Activated CD8-positive, alpha-beta T cell treated with anti-CD3 and anti-CD28 coated beads for 36 hours (primary cell): ENCODE measurements around the gene LRRC2. TPM values are rescaled to one million over a fixed set of nuclear protein-coding genes. Genes with fewer than 3 reads are reported as not detected.

ENCODE experiments used
- ATAC-seq: fragments of 200-7000 bp; cut with Tn5 transposase; one replicate; pipeline ENCODE4 v1.10.0; 2021; ENCODE audit warnings: mild to moderate bottlenecking, moderate library complexity
- CTCF ChIA-PET: fragments of 350-600 bp; sonication (Branson Sonifier 250); formaldehyde crosslinking; loops from one replicate; lab custom pipeline; 2021; ENCODE audit warnings: antibody characterized with exemption; lab: Charles Lee
- POLR2A ChIA-PET: fragments of 350-600 bp; sonication (Branson Sonifier 250); formaldehyde crosslinking; loops from one replicate; lab custom pipeline; 2021; ENCODE audit warnings: antibody characterized with exemption; lab: Charles Lee
- DNase-seq: peaks from one replicate; pipeline ENCODE4 v3.0.0-alpha.2; 2020
- H3K27ac Mint-ChIP-seq: one replicate; pipeline ENCODE4 v1.8.0; 2021; ENCODE audit warnings: mild to moderate bottlenecking, mixed read lengths
- H3K27me3 Mint-ChIP-seq: one replicate; pipeline ENCODE4 v1.8.0; 2021; ENCODE audit warnings: mixed read lengths
- H3K36me3 Mint-ChIP-seq: one replicate; pipeline ENCODE4 v1.8.0; 2021; ENCODE audit warnings: low read depth, mixed read lengths
- H3K4me1 Mint-ChIP-seq: one replicate; pipeline ENCODE4 v1.8.0; 2021; ENCODE audit warnings: low read depth, mixed read lengths
- H3K4me3 Mint-ChIP-seq: one replicate; pipeline ENCODE4 v1.8.0; 2021; ENCODE audit warnings: mild to moderate bottlenecking, moderate library complexity, mixed read lengths
- H3K9me3 Mint-ChIP-seq: one replicate; pipeline ENCODE4 v1.8.0; 2021; ENCODE audit warnings: mixed read lengths
- intact Hi-C: fragments of 100-400 bp; cut with micrococcal nuclease; formaldehyde crosslinking; loops from one replicate; pipeline ENCODE4 v1.10.0; 2022
- total RNA-seq, 2 experiments: library from RNA; stranded (reverse); gene quantifications; one replicate each; pipeline ENCODE4 v1.2.3, GENCODE V29; 2021
- TF ChIP-seq, protein P1 (sequence below): fragments of 200-600 bp; IDR thresholded peaks from one replicate; pipeline ENCODE4 v1.8.0; 2022; ENCODE audit warnings: antibody characterized with exemption, mild to moderate bottlenecking

Gene LRRC2
- total RNA-seq, 2 experiments from 2014 or later: not detected

DNA sequence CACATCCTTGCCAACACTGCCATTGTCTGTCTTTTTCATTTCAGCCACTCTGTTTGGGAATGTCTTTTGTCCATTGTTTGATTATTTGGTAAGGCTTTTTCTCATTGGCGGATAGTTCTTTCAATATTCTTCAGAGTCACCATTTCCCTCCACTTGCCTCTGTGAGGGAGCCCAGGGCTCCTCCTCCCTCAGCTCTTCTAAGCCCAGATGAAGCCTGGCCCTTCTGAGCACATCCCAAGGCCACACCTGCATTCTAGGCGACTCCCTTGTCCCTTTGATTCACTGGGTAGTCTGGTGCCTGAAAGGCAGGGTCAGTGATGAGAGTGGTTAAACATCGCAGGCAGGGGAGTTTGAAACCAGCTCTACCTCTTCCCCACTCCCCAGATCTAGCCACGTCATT, 89.0 kb downstream of the LRRC2 start:
- Mint-ChIP-seq H3K27me3 (peaks cover 15% of the 10 kb centered on the region), H3K4me1 (no peaks in the 10 kb centered on the region), H3K9me3 (peaks cover 11% of the 10 kb centered on the region), H3K36me3 (no peaks in the 10 kb centered on the region), H3K27ac (no peak overlapping the region), H3K4me3 (no peak overlapping the region)
- ATAC-seq: no peak
- no peak for DNase-seq
- ChIA-PET POLR2A (no interaction called here), CTCF (interaction anchor here (0.8 to 5.4 kb wide), 4 partner anchors 12 to 153 kb away, joined by 3 to 47 read pairs (median 4); no protein-coding TSS in a partner anchor)
- TF ChIP-seq, protein P1, sequence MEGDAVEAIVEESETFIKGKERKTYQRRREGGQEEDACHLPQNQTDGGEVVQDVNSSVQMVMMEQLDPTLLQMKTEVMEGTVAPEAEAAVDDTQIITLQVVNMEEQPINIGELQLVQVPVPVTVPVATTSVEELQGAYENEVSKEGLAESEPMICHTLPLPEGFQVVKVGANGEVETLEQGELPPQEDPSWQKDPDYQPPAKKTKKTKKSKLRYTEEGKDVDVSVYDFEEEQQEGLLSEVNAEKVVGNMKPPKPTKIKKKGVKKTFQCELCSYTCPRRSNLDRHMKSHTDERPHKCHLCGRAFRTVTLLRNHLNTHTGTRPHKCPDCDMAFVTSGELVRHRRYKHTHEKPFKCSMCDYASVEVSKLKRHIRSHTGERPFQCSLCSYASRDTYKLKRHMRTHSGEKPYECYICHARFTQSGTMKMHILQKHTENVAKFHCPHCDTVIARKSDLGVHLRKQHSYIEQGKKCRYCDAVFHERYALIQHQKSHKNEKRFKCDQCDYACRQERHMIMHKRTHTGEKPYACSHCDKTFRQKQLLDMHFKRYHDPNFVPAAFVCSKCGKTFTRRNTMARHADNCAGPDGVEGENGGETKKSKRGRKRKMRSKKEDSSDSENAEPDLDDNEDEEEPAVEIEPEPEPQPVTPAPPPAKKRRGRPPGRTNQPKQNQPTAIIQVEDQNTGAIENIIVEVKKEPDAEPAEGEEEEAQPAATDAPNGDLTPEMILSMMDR: no peak
- intact Hi-C loops: no loop called here

DNA sequence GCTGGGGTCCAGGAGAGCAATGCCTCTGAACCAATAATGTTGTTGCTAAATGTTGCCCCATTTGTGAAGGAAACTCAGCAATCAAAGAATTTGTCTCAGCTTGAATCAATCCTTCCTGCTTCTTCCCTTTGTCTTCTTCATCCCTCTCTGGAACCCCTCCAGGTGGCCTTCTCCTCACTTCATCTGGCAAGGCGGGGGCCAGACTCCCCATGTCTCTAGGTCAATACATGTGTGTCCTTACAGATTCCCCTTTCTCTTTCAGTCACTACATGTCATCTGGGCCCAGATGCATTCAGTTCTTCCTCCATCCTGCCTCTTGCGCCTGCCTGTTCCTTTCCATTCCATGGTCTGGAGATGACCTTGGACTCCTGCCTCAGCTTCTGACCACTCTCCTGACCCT, 93.4 kb downstream of the LRRC2 start:
- POLR2A ChIA-PET: no interaction called here
- Mint-ChIP-seq H3K27me3 (peaks cover 11% of the 10 kb centered on the region), H3K36me3 (no peaks in the 10 kb centered on the region), H3K4me3 (no peak overlapping the region), H3K27ac (no peak overlapping the region), H3K9me3 (peaks cover 11% of the 10 kb centered on the region), H3K4me1 (no peaks in the 10 kb centered on the region)
- intact Hi-C loops: no loop called here
- ATAC-seq (no peak), DNase-seq (no peak)
- TF ChIP-seq, protein P1: no peak
- CTCF ChIA-PET: interaction anchor here (0.6 to 2.4 kb wide), 2 partner anchors 16 to 86 kb away, joined by 3 to 8 read pairs; no protein-coding TSS in a partner anchor

DNA sequence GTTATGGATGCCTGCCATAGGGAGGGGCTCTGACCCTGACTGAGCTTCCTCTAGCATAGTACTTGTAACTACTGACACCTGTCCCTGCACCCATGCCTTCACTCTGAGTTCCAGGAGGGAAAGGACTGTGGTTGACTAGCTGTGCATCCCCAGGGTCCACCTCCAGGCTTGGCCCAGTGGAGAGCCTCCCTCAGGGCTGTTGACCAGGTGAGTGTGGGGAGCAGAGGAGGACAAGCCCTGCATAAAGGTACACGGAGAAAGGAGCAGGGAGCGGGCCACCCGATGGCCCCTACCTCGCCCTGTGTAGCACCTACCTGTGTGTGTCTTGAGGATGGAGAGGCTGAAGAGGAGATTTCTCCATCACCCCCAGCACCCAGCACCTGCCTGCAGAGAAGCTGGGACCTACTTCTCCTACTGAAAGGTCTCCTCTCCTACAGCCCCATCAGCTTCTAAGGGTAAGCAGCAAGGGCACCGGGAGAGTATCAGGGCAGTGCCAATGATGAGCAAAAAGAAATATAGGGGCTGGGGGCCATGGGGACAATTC, 94.7 kb downstream of the LRRC2 start:
- H3K4me1 Mint-ChIP-seq: no peaks in the 10 kb centered on the region
- peaks cover 11% of the 10 kb centered on the region for H3K9me3 Mint-ChIP-seq
- no peak overlapping the region for H3K27ac Mint-ChIP-seq
- POLR2A ChIA-PET: no interaction called here
- DNase-seq: no peak
- H3K27me3 Mint-ChIP-seq: peaks cover 6% of the 10 kb centered on the region
- no peak for ATAC-seq
- H3K36me3 Mint-ChIP-seq: no peaks in the 10 kb centered on the region
- TF ChIP-seq, protein P1: no peak
- intact Hi-C loops: no loop called here
- H3K4me3 Mint-ChIP-seq: no peak overlapping the region
- CTCF ChIA-PET: interaction anchor here (2.2 to 2.4 kb wide), 2 partner anchors 17 to 396 kb away, joined by 5 to 8 read pairs; no protein-coding TSS in a partner anchor

DNA sequence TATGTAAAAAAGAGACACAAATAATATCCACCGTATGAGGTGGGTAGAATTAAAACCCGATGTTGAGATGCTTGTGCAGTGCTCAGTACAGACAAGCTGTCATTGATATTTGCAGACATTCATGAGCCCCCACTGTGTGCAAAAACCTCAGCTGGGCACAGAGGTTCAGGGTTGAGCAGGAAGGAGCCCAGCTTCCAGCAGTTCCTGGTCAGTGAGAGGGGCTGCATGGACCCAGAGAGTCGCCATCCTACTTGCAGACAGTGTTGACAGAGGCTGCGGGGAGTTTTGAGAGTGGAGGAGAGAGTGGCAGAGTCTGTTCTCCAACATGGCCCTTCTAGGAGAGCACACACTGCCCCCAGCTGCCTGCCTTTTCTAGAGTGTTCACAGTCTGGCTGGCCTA, 95.3 kb downstream of the LRRC2 start:
- peaks cover 11% of the 10 kb centered on the region for H3K9me3 Mint-ChIP-seq
- H3K36me3 Mint-ChIP-seq: no peaks in the 10 kb centered on the region
- DNase-seq (no peak), ATAC-seq (no peak)
- CTCF ChIA-PET: interaction anchor here (1.8 to 2.4 kb wide), 3 partner anchors 17 to 396 kb away, joined by 5 to 12 read pairs (median 8); no protein-coding TSS in a partner anchor
- H3K27me3 Mint-ChIP-seq: peaks cover 8% of the 10 kb centered on the region
- H3K27ac Mint-ChIP-seq: no peak overlapping the region
- intact Hi-C loops: no loop called here
- H3K4me1 Mint-ChIP-seq: no peaks in the 10 kb centered on the region
- POLR2A ChIA-PET: no interaction called here
- TF ChIP-seq, protein P1: no peak
- no peak overlapping the region for H3K4me3 Mint-ChIP-seq

DNA sequence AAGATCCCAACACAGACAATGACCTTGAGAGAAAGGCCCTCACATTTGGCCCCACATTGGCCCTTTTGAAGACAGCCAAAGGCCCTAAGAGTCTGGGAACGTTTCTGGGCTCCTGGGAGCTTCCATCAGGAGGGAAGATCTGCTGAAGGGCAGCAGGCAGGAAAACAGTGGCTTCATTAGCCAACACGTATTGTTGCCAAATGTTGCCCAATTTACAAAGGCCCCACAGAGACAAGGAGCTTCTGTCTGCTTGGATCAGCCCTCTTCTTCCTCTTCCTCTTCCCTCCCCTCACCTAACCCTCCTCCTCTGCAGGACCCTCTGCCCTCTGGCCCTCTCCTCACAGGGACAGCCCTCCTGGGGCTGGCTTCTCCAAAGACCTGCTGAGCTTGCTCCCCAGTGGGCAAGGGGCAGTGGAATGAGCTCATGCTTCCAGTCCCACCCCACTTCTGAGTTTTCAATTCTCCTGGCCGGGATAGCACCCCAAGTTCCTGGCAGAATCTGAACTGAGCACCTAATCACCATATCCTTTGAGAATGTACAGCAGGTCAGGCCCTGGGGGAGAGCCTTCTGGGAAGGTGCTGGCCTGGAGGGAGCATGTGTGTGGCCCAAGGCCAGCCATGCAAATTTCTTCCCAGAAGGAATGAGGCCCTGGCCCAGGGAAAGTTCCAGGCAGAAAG, 96.3 kb downstream of the LRRC2 start:
- POLR2A ChIA-PET: no interaction called here
- peaks cover 17% of the 10 kb centered on the region for H3K27me3 Mint-ChIP-seq

More for the DNA sequence above, 96.3 kb downstream of the LRRC2 start:
- H3K4me3 Mint-ChIP-seq: no peak overlapping the region
- TF ChIP-seq, protein P1: no peak
- no peak for ATAC-seq
- DNase-seq: no peak
- intact Hi-C loops: no loop called here
- peaks cover 5% of the 10 kb centered on the region for H3K9me3 Mint-ChIP-seq
- CTCF ChIA-PET: interaction anchor here (1.8 to 2.2 kb wide), 3 partner anchors 19 to 397 kb away, joined by 5 to 12 read pairs (median 5); no protein-coding TSS in a partner anchor
- H3K27ac Mint-ChIP-seq: no peak overlapping the region
- no peaks in the 10 kb centered on the region for H3K4me1 Mint-ChIP-seq
- no peaks in the 10 kb centered on the region for H3K36me3 Mint-ChIP-seq
